WTC11 (cell line): ENCODE data around the gene SANBR. TPM values are rescaled to one million over a fixed set of nuclear protein-coding genes. Genes with fewer than 3 reads are reported as not detected.

Experiments
- ATAC-seq: fragments of 200-7000 bp; cut with Tn5 transposase; 2 replicates; pipeline ENCODE4 v1.10.0; 2021; ENCODE audit warnings: mild to moderate bottlenecking, moderate library complexity
- CTCF ChIA-PET: fragments of 300-600 bp; sonication (Branson Sonifier 250); formaldehyde crosslinking; loops from one replicate; lab custom pipeline; 2021; ENCODE audit warnings: antibody characterized with exemption; lab: Charles Lee
- POLR2A ChIA-PET: fragments of 350-600 bp; sonication (Branson Sonifier 250); formaldehyde crosslinking; loops from one replicate; lab custom pipeline; 2021; ENCODE audit warnings: antibody characterized with exemption; lab: Charles Lee
- DNase-seq: peaks from one replicate; pipeline ENCODE4 v3.0.0; 2021; ENCODE audit warnings: low spot score
- H3K27ac Mint-ChIP-seq: 2 replicates; pipeline ENCODE4 v1.8.0; 2021; ENCODE audit warnings: mixed read lengths
- H3K27me3 Mint-ChIP-seq: 2 replicates; pipeline ENCODE4 v1.8.0; 2021; ENCODE audit warnings: low read depth, mild to moderate bottlenecking, moderate library complexity, mixed read lengths
- H3K36me3 Mint-ChIP-seq: 2 replicates; pipeline ENCODE4 v1.8.0; 2021; ENCODE audit warnings: mixed read lengths
- H3K4me1 Mint-ChIP-seq: 2 replicates; pipeline ENCODE4 v1.8.0; 2022; ENCODE audit warnings: mixed read lengths
- H3K4me3 Mint-ChIP-seq: 2 replicates; pipeline ENCODE4 v1.8.0; 2021; ENCODE audit warnings: mild to moderate bottlenecking, moderate library complexity, mixed read lengths
- H3K9me3 Mint-ChIP-seq: 2 replicates; pipeline ENCODE4 v1.8.0; 2021; ENCODE audit warnings: mixed read lengths
- ATF1 ChIP-seq: sonication (generic); formaldehyde crosslinking; IDR thresholded peaks from 2 replicates; pipeline ENCODE4 v1.8.1; 2023; ENCODE audit warnings: mild to moderate bottlenecking, moderate library complexity, missing genetic modification reagents
- CBFB ChIP-seq: sonication (generic); formaldehyde crosslinking; IDR thresholded peaks from 2 replicates; pipeline ENCODE4 v1.8.1; 2022; ENCODE audit warnings: mild to moderate bottlenecking, low read depth, missing genetic modification reagents
- CREB1 ChIP-seq: sonication (generic); formaldehyde crosslinking; IDR thresholded peaks from 2 replicates; pipeline ENCODE4 v1.8.0; 2023; ENCODE audit warnings: mild to moderate bottlenecking, missing genetic modification reagents
- ELF4 ChIP-seq: sonication (generic); formaldehyde crosslinking; IDR thresholded peaks from 2 replicates; pipeline ENCODE4 v1.8.1; 2022; ENCODE audit warnings: low read depth, mild to moderate bottlenecking, moderate library complexity, missing genetic modification reagents
- ERG ChIP-seq: fragments of 250-450 bp; sonication (Bioruptor Pico); IDR thresholded peaks from 2 replicates; pipeline ENCODE4 v1.8.0; 2021; ENCODE audit warnings: mild to moderate bottlenecking
- ETV6 ChIP-seq: sonication (generic); formaldehyde crosslinking; IDR thresholded peaks from 2 replicates; pipeline ENCODE4 v1.8.1; 2022; ENCODE audit warnings: mild to moderate bottlenecking, missing genetic modification reagents
- FOXP4 ChIP-seq: sonication (generic); formaldehyde crosslinking; IDR thresholded peaks from 2 replicates; pipeline ENCODE4 v1.8.0; 2022; ENCODE audit warnings: mild to moderate bottlenecking, missing genetic modification reagents
- GABPB1 ChIP-seq: sonication (generic); formaldehyde crosslinking; IDR thresholded peaks from 2 replicates; pipeline ENCODE4 v1.8.1; 2023; ENCODE audit warnings: mild to moderate bottlenecking, missing genetic modification reagents
- MLX ChIP-seq: sonication (generic); formaldehyde crosslinking; IDR thresholded peaks from 2 replicates; pipeline ENCODE4 v1.8.1; 2023; ENCODE audit warnings: mild to moderate bottlenecking, missing genetic modification reagents, moderate library complexity
- NR2C2 ChIP-seq: sonication (generic); formaldehyde crosslinking; IDR thresholded peaks from 2 replicates; pipeline ENCODE4 v1.8.0; 2022; ENCODE audit warnings: mild to moderate bottlenecking, missing genetic modification reagents
- PREB ChIP-seq: sonication (generic); formaldehyde crosslinking; IDR thresholded peaks from 2 replicates; pipeline ENCODE4 v1.8.1; 2022; ENCODE audit warnings: mild to moderate bottlenecking, missing genetic modification reagents, moderate library complexity, borderline replicate concordance
- RELA ChIP-seq: sonication (generic); formaldehyde crosslinking; IDR thresholded peaks from 2 replicates; pipeline ENCODE4 v1.8.1; 2022; ENCODE audit warnings: missing genetic modification reagents, mild to moderate bottlenecking, borderline replicate concordance
- TEAD4 ChIP-seq: sonication (generic); formaldehyde crosslinking; IDR thresholded peaks from 2 replicates; pipeline ENCODE4 v1.8.0; 2022; ENCODE audit warnings: mild to moderate bottlenecking, missing genetic modification reagents
- ZMAT4 ChIP-seq: fragments of 250-450 bp; sonication (Bioruptor Pico); IDR thresholded peaks from 2 replicates; pipeline ENCODE4 v1.9.0; 2021; ENCODE audit warnings: mild to moderate bottlenecking
- ZNF121 ChIP-seq: sonication (generic); formaldehyde crosslinking; IDR thresholded peaks from 2 replicates; pipeline ENCODE4 v1.8.0; 2023; ENCODE audit warnings: missing genetic modification reagents
- ZNF138 ChIP-seq: sonication (generic); formaldehyde crosslinking; conservative IDR thresholded peaks from 2 replicates; pipeline ENCODE4 v1.8.1; 2022; ENCODE audit warnings: mild to moderate bottlenecking, moderate library complexity, missing genetic modification reagents
- ZSCAN18 ChIP-seq: fragments of 250-450 bp; sonication (Bioruptor Pico); IDR thresholded peaks from 2 replicates; pipeline ENCODE4 v2.1.2; 2022; ENCODE audit warnings: mild to moderate bottlenecking, moderate library complexity
- total RNA-seq: library from RNA; stranded (reverse); gene quantifications from 3 replicates; pipeline ENCODE4 v1.2.3, GENCODE V29; 2021

SANBR gene
- total RNA-seq, 1 experiment from 2014 or later = 8.9 TPM

- TF ChIP-seq NR2C2 (CRISPR knock-in tag) = no peak
- peak; percentile 26; the same call in 1 of the 2 replicates for TF ChIP-seq FOXP4 (CRISPR knock-in tag)
- TF ChIP-seq ZMAT4 (CRISPR knock-in tag) = no peak
- no peak for TF ChIP-seq ERG (CRISPR knock-in tag)
- no peak for TF ChIP-seq PREB
- TF ChIP-seq RELA (CRISPR knock-in tag) = 0 out of 2 replicates have a peak, but pooled peaks have one; percentile 61
- TF ChIP-seq ELF4 = 0 out of 2 replicates have a peak, but pooled peaks have one; percentile 13
- TF ChIP-seq CREB1 (CRISPR knock-in tag) = no peak
Measured at GRCh38 chr2:61065714-61066709, at the start of gene SANBR (continued).

- DNase-seq = no peak
- H3K36me3 Mint-ChIP-seq = peaks cover 2% of the 10 kb centered on the region
- H3K4me3 Mint-ChIP-seq = peak overlapping the region; percentile 98
- peak overlapping the region; percentile 100; the same call in 1 of the 2 replicates for H3K27ac Mint-ChIP-seq
- POLR2A ChIA-PET = no interaction called here
- CTCF ChIA-PET = interaction anchor here (0.8 kb wide), 1 partner anchor 17 kb away, joined by 3 read pairs; no protein-coding TSS in a partner anchor
- no peak for TF ChIP-seq ZSCAN18
- TF ChIP-seq TEAD4 (CRISPR knock-in tag) = no peak
- TF ChIP-seq PREB = no peak
- no peak for TF ChIP-seq ETV6 (CRISPR knock-in tag)
- TF ChIP-seq GABPB1 (CRISPR knock-in tag) = no peak
- TF ChIP-seq ZNF121 = no peak
- no peak for TF ChIP-seq CBFB
- TF ChIP-seq ZNF138 = no peak
- no peak for TF ChIP-seq ATF1
- no peak for TF ChIP-seq MLX (CRISPR knock-in tag)
- peaks cover 18% of the 10 kb centered on the region for H3K4me1 Mint-ChIP-seq
- no peak for ATAC-seq
- no peaks in the 10 kb centered on the region for H3K27me3 Mint-ChIP-seq
- H3K9me3 Mint-ChIP-seq = no peaks in the 10 kb centered on the region
Measured at GRCh38 chr2:61015976-61016375, 49.7 kb upstream of the SANBR start.
